ENCODE measurements around the gene CFAP47.

GRCh38 chrX:36007207-36007606 lies 87.7 kb downstream of the CFAP47 start:
- no peak for TF ChIP-seq POLR2A (IDR thresholded peaks at IDR 0.05)
- TF ChIP-seq CTCF (IDR thresholded peaks at IDR 0.05) = no peak
- TF ChIP-seq POLR2AphosphoS5 (IDR thresholded peaks at IDR 0.05) = no peak

All from breast epithelium (tissue), 3 donors.